Ureter (tissue), 1 donor: Measurements from ENCODE around the gene FAM171A2. TPM values are rescaled to one million over a fixed set of nuclear protein-coding genes. Genes with fewer than 3 reads are reported as not detected.

Experiments
- DNase-seq: peaks from one replicate; pipeline ENCODE4 v3.0.0-alpha.2; 2020; ENCODE audit warnings: low spot score
- total RNA-seq: library from RNA; stranded (reverse); gene quantifications from one replicate; pipeline ENCODE4 v1.2.4, GENCODE V29; 2023
- donor health status: DM: yes; HTN: yes; CAD: no.

The FAM171A2 gene
- total RNA-seq, 1 donor from 2014 or later = 0.78 TPM

DNA sequence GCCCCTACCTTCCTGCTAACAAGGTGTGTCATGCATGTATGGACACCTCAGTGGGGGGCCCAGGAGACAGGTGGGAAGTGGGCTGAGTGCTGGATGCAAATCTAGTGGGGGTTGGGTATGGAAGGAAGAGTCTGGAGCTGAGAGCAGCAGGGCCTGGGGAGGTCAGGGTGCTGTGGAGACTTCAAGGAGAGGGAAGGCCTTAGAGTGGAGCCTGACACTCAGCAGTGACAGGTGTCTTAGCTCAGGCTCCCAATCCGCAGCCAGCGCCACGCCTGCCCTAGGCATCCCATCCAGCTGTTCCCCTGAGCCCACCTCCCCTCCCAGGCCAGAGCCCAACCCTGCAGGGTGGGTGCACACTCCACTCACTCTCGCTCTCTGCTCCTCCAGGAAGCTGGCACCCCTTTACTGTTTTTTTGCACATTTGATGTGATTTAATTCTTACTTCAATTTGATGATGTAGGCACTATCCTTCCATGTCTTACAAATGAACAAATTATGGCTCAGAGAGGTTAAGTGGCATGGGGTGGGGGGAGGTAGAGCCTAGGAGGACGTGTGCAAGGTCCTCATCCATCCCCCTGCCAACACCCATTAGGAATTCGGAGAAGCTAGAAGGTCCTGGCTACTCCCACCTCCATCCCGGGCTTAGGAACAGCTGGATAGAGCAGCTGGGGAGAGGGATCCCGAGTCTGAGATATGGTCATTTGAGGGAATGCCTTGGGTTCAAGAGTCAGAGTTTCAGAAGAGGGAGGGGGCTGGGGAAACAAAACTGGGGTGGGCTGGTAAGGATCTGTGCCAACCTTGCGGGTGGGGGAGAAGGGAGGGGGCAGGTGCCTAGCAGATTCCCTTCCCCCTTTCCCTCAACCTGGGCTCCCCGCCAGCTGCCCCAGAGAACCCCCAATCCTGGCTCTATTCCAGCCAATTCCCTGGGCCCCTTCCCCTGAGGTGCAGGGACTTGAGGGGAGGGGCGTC lies 2.1 kb downstream of the FAM171A2 start:
- no peak for DNase-seq

DNA sequence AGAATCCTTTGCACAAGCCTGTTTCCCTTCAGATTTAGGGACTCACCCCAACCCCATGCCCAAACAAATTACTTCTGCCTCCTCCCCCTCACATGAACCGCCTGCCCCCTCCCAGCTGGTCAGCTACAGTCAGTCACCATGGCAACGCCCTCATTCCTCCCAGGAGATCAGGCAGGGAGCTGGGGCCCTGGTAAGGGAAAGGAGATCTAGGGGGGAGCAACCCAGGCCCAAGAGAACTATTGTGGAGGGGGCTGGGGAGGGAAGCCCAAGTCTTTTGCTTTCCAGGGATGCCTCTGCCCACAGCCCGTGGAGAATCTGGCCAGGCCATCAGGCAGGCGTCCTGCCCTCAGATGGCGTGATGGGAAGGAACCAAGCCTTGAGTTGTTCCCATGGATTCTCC lies 2.8 kb downstream of the FAM171A2 start:
- no peak for DNase-seq

- DNase-seq = no peak
Measured at GRCh38 chr17:44360144-44360533, 3.5 kb downstream of the FAM171A2 start.

DNA sequence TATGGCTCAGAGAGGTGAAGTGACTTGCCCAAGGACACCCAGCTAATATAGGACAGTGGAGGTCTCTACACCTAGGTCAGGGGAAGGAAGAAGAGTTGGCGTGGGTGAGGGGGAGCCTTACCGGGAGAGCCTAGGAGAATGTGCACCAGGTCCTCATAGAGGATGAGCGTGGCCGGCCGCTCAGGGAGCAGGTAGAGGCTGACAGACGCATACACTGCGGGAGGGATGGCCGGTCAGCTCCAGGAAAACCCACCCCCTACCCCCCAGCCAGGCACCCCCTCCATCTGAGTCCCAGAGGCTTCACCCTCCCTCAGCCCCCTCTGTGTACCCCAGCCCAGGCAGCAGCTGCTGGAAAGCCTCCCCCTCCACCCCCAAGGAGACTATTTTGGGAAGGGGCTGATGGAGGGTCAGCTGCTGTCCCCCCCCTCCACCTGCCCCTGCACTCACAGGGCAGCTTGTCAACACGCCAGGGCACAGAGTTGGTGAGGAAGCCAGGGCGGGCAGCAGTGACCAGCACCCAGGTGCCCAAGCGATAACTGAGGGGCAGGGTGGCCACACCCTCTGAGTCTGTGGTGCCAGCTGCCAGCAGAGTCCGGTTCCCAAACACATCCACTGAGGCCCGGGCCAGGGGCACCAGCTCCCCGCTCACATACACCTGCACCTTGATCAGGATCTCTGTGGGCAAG lies 4.1 kb downstream of the FAM171A2 start:
- no peak for DNase-seq

DNA sequence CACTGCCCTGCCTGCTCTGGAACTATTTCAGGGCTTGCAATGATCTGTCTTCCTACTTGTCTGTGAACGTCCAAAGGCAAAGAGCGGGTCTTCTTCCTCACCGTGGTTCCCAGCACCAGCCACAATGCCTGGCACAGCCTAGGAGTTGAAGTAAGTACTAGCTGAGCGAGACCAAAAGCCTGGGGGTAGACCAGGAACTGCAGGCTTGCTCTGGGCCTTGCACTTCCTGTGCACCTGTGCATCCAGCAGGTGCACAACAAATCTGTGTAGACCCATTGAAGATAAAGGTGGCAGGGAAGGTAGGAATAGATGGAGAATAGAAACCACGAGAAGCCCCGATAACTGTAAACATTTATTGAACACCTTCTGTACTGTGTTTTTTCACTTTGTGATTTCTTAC lies 4.6 kb downstream of the FAM171A2 start:
- no peak for DNase-seq

DNA sequence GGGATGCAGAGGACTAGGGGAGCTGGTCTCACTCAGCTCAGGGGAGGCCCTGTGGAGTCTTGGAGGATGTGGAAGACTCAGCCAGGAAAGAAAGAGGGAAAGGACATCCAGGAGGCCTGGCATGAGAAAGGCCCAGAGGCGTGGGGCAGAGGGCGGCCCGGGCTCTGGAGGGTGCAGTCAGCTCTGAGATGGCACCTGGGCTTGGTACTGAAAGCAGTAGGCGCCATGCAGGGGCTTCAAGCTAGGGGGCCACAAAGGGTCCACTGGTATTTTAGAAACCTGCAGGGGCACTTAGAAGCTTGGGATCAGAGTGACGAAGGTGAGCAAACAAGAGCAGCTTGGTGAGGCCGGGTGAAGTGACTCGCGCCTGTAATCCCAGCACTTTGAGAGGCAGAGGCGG lies 5.6 kb downstream of the FAM171A2 start:
- no peak for DNase-seq

- DNase-seq = no peak
Measured at GRCh38 chr17:44356241-44356640, 7.4 kb downstream of the FAM171A2 start.

DNA sequence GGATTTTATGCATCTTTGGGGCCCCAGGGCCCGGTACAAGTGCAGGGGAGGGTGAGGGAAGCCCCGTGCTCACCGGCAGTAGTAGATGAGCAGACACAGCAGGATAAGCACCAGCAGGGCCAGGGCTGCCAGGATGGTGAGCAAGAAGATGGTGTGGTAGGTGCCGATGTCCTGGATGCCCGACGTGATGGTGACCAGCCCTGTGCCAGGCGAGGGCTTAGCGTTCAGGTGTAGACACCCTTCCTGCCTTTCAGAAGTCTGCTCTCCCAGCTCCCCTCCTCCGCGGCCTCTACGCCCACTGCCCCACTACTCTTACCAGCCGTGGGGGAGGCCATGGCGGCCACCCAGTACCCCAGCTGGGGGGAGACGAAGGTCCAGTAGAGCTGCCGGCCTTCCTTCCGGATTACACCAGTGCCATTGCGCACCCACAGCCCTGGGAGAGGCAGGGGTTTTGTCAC lies 8.0 kb downstream of the FAM171A2 start:
- no peak for DNase-seq

DNA sequence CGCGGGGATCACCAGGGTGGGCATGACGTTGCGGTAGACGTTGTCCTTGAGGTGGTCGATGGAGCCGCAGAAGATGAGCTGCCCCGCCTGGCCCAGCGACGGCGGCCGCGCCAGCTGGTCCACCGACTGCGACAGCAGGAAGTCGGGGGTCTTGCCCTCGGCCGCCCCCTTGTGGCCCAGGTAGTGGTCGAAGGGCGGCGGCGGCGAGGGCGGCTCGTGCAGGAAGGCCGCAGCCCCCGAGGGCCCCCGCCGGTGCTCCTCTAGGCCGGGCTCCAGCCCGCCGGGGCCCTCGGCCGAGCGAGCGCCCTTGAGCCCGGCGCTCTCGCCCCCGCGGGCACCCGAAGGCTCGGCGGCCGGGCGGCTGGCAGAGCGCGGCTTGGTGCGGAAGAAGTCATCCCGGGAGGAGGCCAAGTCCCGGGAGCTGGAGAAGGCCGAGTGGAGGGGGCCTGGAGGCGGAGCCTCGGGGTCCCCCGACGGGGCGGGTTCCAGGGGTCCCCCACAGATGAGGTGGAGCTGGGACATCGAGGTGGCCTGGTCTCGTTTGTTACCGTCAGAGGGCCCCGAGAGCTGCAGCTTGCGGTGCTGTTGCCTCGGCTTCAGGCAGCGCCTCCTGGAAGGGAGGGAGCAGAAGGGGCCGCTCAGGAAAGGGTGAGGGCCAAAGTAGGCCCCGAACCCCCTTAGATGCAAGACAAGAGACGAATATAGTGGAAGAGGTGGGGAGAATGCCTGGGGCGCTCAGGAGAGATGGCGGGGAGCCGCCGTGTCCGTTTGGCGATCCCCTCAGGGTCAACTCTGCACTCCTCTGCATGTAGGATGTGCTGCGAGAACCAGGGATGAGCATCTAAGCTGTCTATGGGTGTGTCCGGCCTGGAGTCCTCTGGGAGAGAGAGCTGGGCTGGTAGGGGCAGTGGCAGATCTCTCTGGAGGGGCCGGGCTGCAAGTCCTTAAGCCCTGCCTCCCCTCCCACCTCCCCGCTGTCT lies 8.8 kb downstream of the FAM171A2 start:
- no peak for DNase-seq

- DNase-seq = no peak
Measured at GRCh38 chr17:44353672-44354331, 9.9 kb downstream of the FAM171A2 start.

- DNase-seq = no peak
Measured at GRCh38 chr17:44352828-44353671, 10.6 kb downstream of the FAM171A2 start.

- DNase-seq = no peak
Measured at GRCh38 chr17:44351961-44352827, 11.5 kb downstream of the FAM171A2 start.

DNA sequence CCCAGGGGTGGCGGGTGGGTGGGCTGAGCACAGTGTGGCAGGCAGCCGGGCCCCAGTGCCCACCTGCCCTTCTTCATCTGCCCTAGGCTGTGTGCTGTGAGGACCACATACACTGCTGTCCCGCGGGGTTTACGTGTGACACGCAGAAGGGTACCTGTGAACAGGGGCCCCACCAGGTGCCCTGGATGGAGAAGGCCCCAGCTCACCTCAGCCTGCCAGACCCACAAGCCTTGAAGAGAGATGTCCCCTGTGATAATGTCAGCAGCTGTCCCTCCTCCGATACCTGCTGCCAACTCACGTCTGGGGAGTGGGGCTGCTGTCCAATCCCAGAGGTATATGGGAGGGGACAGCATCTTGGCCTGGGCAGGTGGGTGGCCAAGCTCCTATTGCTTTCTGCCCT lies 12.2 kb downstream of the FAM171A2 start:
- DNase-seq = no peak

DNA sequence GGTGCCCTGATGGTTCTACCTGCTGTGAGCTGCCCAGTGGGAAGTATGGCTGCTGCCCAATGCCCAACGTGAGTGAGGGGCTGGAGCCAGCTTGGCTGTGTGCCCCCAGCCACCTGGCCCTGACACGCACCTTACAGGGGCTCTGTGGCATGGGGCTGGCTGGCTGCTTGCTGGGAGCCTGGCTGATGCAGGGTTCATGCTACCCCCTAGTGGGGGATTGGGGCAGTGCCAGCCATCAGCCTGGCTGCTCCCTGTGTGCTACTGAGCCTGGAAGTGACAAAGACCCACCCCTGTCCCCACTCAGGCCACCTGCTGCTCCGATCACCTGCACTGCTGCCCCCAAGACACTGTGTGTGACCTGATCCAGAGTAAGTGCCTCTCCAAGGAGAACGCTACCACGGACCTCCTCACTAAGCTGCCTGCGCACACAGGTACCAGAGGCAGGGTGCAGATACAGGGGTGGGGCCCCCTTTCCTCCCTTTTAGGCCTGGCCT lies 12.9 kb downstream of the FAM171A2 start:
- DNase-seq = no peak

- no peak for DNase-seq
Measured at GRCh38 chr17:44349553-44350070, 14.0 kb downstream of the FAM171A2 start.

DNA sequence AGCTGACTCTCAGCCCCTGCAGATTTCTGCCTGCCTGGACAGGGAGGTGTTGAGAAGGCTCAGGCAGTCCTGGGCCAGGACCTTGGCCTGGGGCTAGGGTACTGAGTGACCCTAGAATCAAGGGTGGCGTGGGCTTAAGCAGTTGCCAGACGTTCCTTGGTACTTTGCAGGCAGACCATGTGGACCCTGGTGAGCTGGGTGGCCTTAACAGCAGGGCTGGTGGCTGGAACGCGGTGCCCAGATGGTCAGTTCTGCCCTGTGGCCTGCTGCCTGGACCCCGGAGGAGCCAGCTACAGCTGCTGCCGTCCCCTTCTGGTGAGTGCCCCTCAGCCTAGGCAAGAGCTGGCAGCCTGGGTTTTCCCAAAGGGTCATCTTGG lies 14.7 kb downstream of the FAM171A2 start:
- DNase-seq = no peak

DNA sequence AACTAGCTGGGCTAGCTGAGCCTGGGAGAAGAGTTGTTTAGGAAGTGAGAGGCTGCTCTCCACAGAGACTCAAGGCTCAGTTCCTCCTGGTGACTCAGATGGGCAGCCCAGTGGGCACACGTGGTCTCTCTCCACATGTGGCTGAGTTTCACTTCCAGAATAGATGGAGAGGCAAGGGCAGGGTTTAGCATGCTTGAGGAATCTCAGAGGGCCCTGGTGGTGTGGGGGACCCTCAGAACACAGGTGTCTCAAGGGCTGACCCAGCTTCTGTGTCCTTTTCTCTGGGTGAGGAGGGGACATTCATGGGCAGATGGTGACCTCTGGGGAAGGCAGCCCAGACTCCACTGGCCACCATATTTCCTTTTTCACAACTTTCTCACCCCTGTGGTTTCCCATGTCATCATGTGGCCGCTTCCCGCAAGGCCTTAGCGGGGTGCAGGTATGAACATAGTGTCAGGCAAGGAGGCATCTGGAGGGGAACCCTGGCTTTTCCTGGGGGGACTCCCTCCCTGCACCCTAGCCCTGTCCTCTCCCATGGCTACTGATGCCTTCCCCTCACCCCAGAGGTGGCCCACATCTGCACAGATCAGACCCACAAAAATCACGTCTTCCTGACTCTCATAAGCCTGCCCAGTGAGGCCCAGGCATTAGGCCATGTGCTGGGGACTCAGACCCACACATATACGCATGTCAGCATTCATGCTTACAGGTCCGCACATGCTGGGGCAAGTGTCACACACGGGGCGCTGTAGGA lies 15.2 kb downstream of the FAM171A2 start:
- DNase-seq = no peak
